Measurements from ENCODE around the gene NOB1.

NOB1 gene

GRCh38 chr16:69718111-69718764, 36.5 kb downstream of the NOB1 start:
- DNase-seq = no peak

GRCh38 chr16:69717066-69717465, 37.7 kb downstream of the NOB1 start:
- no peak for DNase-seq

DNA sequence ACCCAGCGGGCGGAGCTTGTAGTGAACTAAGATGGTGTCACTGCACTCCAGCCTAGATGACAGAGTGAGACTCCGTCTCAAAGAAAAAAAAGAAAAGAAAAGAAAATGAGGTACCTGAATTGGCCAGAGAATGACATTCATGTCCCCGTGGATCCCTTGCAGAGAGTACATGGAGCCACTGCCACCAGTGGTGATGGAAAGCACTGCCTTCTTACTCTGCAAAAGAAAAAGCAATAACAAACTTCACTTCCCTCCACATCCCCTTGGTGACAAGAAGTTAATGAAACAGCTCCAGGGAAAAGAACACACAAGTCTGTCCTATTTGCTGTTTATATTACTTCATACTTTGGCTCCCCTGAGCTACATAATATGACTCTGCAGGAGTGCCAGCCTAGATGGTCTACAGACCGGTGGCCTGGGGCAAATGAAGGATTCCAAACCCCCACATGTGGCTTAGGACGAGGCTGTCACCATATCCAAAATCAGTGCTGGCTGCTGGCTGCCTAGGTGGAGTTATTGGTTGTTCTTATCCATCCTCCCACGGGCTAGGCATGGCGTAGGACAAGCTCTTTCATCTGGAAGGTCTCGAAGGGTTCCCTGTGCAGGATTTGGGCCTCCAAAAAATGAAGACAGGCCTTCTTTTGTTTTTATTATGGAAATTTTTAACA, 41.7 kb downstream of the NOB1 start:
- DNase-seq = no peak

- no peak for DNase-seq
These were observed 42.4 kb downstream of the NOB1 start for GRCh38 chr16:69712277-69712676.

DNA sequence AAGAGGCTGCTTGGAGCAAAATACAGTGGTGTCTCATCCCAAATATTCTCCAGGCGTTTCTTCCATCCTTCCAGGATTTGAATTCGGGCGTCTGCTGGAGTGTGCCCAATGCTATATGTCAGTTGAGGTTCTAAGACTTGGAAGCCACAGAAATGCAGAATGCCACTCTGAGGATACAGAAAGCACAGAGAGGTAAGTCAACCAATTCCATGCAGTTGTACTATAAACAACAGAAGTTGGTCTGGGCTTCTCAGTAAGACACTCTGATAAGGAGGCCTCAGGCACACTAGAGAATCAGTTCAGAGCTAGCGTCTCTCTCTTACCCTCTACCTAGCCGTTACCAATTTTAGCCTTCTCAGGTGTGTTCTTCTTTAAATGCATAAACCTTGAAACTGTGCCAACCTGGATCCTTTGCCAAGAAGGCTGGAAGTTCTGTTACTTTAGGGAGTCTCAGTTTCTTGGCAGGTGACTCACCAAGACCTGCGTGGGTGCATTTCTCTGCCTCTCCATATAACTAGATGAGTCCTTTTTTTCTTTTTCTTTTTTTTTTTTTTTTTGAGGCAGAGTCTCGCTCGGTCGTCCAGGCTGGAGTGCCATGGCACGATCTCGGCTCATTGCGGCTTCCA, 43.5 kb downstream of the NOB1 start:
- no peak for DNase-seq

- DNase-seq = no peak
These were observed 45.2 kb downstream of the NOB1 start for GRCh38 chr16:69709456-69710084.

DNA sequence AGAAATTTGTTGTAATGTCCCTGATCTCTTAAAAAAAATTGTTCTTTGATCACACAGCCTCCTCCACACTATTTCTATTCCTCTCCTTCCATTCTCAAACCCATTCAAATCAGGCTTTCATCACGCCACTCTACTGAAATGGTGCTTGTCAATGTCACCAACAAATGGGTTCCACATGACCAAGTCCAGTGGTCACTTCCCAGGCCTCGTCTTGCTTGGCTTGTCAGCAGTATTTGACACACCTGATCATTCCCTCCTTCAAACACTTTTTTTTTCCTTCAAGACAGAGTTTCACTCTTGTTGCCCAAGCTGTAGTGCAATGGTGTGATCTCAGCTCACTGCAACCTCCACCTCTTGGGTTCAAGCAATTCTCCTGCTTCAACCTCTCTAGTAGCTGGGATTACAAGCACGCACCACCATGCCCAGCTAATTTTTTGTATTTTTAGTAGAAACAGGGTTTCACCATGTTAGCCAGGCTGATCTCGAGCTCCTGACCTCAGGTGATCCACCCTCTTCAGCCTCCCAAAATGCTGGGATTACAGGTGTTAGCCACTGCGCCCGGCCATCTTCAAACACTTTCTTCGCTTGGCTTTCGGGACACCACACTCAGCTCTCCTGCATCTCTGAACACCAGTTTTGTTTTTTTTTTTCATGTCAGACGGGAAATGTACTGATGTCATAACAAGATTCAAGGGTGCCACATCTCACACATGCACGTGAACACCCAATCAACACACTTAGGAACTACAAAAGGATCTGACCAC, 46.6 kb downstream of the NOB1 start:
- no peak for DNase-seq

GRCh38 chr16:69706975-69707340, 47.8 kb downstream of the NOB1 start:
- DNase-seq = no peak

- DNase-seq = no peak
These were observed 48.3 kb downstream of the NOB1 start for GRCh38 chr16:69706256-69706974.

- no peak for DNase-seq
These were observed 51.1 kb downstream of the NOB1 start for GRCh38 chr16:69703638-69704037.

DNA sequence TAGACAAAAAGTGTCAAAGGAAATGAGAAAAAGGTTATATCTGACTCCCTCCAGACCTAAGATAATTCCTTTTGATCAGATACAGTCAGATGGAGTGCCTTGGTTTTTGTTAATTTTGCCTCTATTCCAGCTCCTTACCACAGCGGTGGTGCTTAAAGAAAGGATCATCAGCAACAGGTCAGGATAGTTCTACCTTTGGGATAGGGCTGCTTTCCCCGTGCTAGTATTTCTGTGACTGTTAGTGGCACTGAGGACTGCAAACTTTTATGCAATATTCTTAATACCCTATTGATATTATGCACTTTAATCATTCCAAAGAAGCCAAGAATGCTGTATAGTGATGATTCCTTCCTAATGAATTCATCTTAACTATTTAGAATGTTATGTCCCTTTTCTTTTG, 52.9 kb downstream of the NOB1 start:
- DNase-seq = no peak

- DNase-seq = no peak
These were observed 53.3 kb downstream of the NOB1 start for GRCh38 chr16:69701452-69701851.

DNA sequence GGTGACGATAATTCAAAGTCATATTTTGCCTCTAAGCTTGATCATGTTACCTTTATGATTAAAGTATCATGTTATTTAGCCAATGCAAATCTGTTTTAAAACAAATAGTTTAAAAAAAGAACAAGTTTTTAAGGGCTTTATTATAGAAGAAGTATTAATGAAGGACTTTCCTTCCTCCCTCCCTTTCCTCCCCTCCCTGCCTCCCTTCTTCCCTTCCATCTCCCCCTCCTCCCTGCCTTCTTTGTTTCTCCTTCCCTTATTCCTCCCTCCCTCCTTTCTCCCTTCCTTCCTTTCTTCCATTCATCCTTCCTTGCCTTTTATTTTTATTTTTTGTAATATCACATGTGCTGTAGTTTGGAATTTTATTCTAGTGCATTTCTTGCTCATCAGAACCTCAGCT, 54.8 kb downstream of the NOB1 start:
- no peak for DNase-seq

GRCh38 chr16:69698404-69698803, 56.3 kb downstream of the NOB1 start:
- no peak for DNase-seq

DNA sequence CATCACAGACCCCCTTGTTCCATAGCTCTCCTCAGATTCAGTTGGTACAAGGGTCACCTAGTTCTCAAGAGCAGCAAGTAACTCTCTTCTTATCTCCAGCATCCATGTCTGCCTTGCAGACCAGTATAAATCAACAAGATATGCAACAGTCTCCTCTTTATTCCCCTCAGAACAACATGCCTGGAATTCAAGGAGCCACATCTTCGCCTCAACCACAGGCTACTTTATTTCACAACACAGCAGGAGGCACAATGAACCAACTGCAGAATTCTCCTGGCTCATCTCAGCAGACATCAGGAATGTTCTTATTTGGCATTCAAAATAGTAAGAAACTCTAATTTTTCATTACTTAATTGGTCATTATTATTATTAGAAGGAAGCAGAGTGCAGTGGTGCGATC, 60.8 kb downstream of the NOB1 start:
- DNase-seq = no peak

- no peak for DNase-seq
These were observed 62.5 kb downstream of the NOB1 start for GRCh38 chr16:69691980-69692911.

Measured in activated CD4-positive, alpha-beta T cell treated with anti-CD3 and anti-CD28 coated beads, Interleukin-2, amount 50 U/mL, for 4 hours (primary cell).